SK-N-SH (cell line): ENCODE data around the gene ENOPH1. TPM values are rescaled to one million over a fixed set of nuclear protein-coding genes. Genes with fewer than 3 reads are reported as not detected.

Experiments
- CTCF ChIA-PET: fragments of 300-600, 350-600 bp; formaldehyde crosslinking; extraction: SDS; loops from one replicate; lab custom pipeline; 2021; lab: Yijun Ruan, JAX
- POLR2A ChIA-PET: fragments of 350-600 bp; sonication (Branson Sonifier 250); formaldehyde crosslinking; extraction: SDS; loops from one replicate; lab custom pipeline; 2020; ENCODE audit warnings: antibody characterized with exemption, inconsistent platforms; lab: Yijun Ruan, JAX
- DNase-seq: peaks from one replicate; pipeline ENCODE4 v3.0.0; 2012
- H2AFZ ChIP-seq: fragments of 200-600 bp; sonication (generic); 2 replicates; pipeline ENCODE4 v1.8.1; 2016; ENCODE audit warnings: antibody characterized with exemption, mild to moderate bottlenecking, low read depth
- H3F3A ChIP-seq: fragments of 200-600 bp; sonication (generic); replicated peaks from 2 replicates; pipeline ENCODE3; 2016; ENCODE audit warnings: antibody characterized with exemption, mild to moderate bottlenecking; ENCODE audit not compliant: insufficient read depth
- H3K27ac ChIP-seq, 2 experiments: fragments of 200-500 bp in 1 of 2; fragments of 200-600 bp in 1 of 2; sonication (Bioruptor generic) in 1 of 2; sonication (generic), shearing (Covaris generic) in 1 of 2; 2 replicates each; pipeline versions ENCODE4 v1.5.1 to v1.6.1; 2014 to 2016; ENCODE audit warnings: low read depth in 2 of 2, inconsistent platforms in 1 of 2, low read length in 1 of 2, mild to moderate bottlenecking in 1 of 2, mixed read lengths in 1 of 2
- H3K27me3 ChIP-seq: fragments of 200-600 bp; sonication (generic), shearing (Covaris generic); 2 replicates; pipeline ENCODE4 v1.6.1; 2016; ENCODE audit warnings: mixed run types; ENCODE audit not compliant: insufficient read depth
- H3K36me3 ChIP-seq, 2 experiments: fragments of 200-500 bp in 1 of 2; fragments of 200-600 bp in 1 of 2; sonication (Bioruptor generic) in 1 of 2; sonication (generic) in 1 of 2; replicated peaks in 1 of 2; 2 replicates each; pipeline versions ENCODE3 to v1.5.1; 2014 to 2016; ENCODE audit warnings: low read length in 1 of 2, mild to moderate bottlenecking in 1 of 2; ENCODE audit not compliant: insufficient read depth in 2 of 2, control insufficient read depth in 1 of 2
- H3K4me1 ChIP-seq, 2 experiments: fragments of 200-500 bp in 1 of 2; fragments of 200-600 bp in 1 of 2; sonication (Bioruptor generic) in 1 of 2; sonication (generic), shearing (Covaris generic) in 1 of 2; 2 replicates each; pipeline versions ENCODE4 v1.5.1 to v1.6.1; 2014 to 2016; ENCODE audit warnings: low read depth in 1 of 2, low read length in 1 of 2, mixed run types in 1 of 2; ENCODE audit not compliant: insufficient read depth in 2 of 2, control insufficient read depth in 1 of 2
- H3K4me2 ChIP-seq: fragments of 200-600 bp; sonication (generic), shearing (Covaris generic); 2 replicates; pipeline ENCODE4 v1.6.1; 2017; ENCODE audit warnings: mixed run types
- H3K4me3 ChIP-seq, 2 experiments: fragments of 200-500 bp in 1 of 2; fragments of 200-600 bp in 1 of 2; sonication (Bioruptor generic) in 1 of 2; sonication (generic), shearing (Covaris generic) in 1 of 2; 2 replicates each; pipeline versions ENCODE4 v1.5.1 to v1.8.1; 2014 to 2016; ENCODE audit warnings: low read depth in 2 of 2, inconsistent platforms in 1 of 2, low read length in 1 of 2, mild to moderate bottlenecking in 1 of 2, mixed read lengths in 1 of 2, moderate library complexity in 1 of 2
- H3K79me2 ChIP-seq: fragments of 200-600 bp; sonication (generic); 2 replicates; pipeline ENCODE4 v1.8.1; 2017; ENCODE audit warnings: mild to moderate bottlenecking; ENCODE audit not compliant: insufficient read depth
- H3K9ac ChIP-seq: fragments of 200-600 bp; sonication (generic); 2 replicates; pipeline ENCODE4 v1.6.1; 2017; ENCODE audit warnings: mixed run types
- H3K9me2 ChIP-seq: fragments of 200-600 bp; sonication (generic); 2 replicates; pipeline ENCODE4 v1.6.1; 2017; ENCODE audit warnings: mixed run types
- H3K9me3 ChIP-seq: fragments of 200-600 bp; sonication (generic); 2 replicates; pipeline ENCODE4 v1.6.1; 2017; ENCODE audit warnings: mixed run types, mild to moderate bottlenecking, moderate library complexity
- H4K20me1 ChIP-seq: fragments of 200-600 bp; sonication (generic); 2 replicates; pipeline ENCODE4 v1.6.1; 2017; ENCODE audit warnings: mild to moderate bottlenecking, mixed run types; ENCODE audit not compliant: insufficient read depth
- CHD2 ChIP-seq: fragments of 150-350 bp; IDR thresholded peaks from 2 replicates; pipeline ENCODE4 v1.6.1; 2018; ENCODE audit warnings: low read length; ENCODE audit not compliant: partially characterized antibody
- ELF1 ChIP-seq: IDR thresholded peaks from 2 replicates; pipeline ENCODE4 v1.4.0; 2012
- FOXJ3 ChIP-seq: sonication (generic); formaldehyde crosslinking; IDR thresholded peaks from 2 replicates; pipeline ENCODE4 v1.5.1; 2020; ENCODE audit warnings: mild to moderate bottlenecking, missing genetic modification reagents
- GATA2 ChIP-seq: sonication (generic); formaldehyde crosslinking; IDR thresholded peaks from 2 replicates; pipeline ENCODE4 v1.5.0; 2020; ENCODE audit warnings: mild to moderate bottlenecking, missing genetic modification reagents
- MAX ChIP-seq: IDR thresholded peaks from 2 replicates; pipeline ENCODE4 v1.4.0; 2012; ENCODE audit warnings: low read depth
- MXI1 ChIP-seq: IDR thresholded peaks from 2 replicates; pipeline ENCODE4 v1.6.1; 2012; ENCODE audit warnings: mild to moderate bottlenecking, low read depth, low read length, improper control_type of control experiment
- NFIC ChIP-seq: IDR thresholded peaks from 2 replicates; pipeline ENCODE4 v1.4.0; 2012; ENCODE audit warnings: borderline replicate concordance
- REST ChIP-seq: IDR thresholded peaks from 2 replicates; pipeline ENCODE4 v1.6.1; 2012; ENCODE audit warnings: mild to moderate bottlenecking, low read depth, low read length, moderate library complexity
- RXRA ChIP-seq: IDR thresholded peaks from 2 replicates; pipeline ENCODE4 v1.4.0; 2012; ENCODE audit warnings: low read depth, mild to moderate bottlenecking, borderline replicate concordance
- SIN3A ChIP-seq: IDR thresholded peaks from 2 replicates; pipeline ENCODE4 v1.6.1; 2012; ENCODE audit warnings: low read depth, mild to moderate bottlenecking, low read length, moderate library complexity, borderline replicate concordance
- TAF1 ChIP-seq: IDR thresholded peaks from 2 replicates; pipeline ENCODE4 v1.6.1; 2012; ENCODE audit warnings: low read depth, mild to moderate bottlenecking, low read length, moderate library complexity, borderline replicate concordance
- USF1 ChIP-seq: IDR thresholded peaks from 2 replicates; pipeline ENCODE4 v1.4.0; 2012; ENCODE audit warnings: low read depth, borderline replicate concordance
- ZBTB33 ChIP-seq: IDR thresholded peaks from 2 replicates; pipeline ENCODE4 v1.4.0; 2012; ENCODE audit warnings: low read depth, borderline replicate concordance
- WGBS: methylation state at CpG from one replicate; pipeline ENCODE4 v1.1.6; 2017; ENCODE audit warnings: low lambda C conversion rate; 5-methylcytosine and 5-hydroxymethylcytosine counted together
- polyA plus RNA-seq, 3 experiments: library from polyadenylated mRNA; depleted of rRNA; stranded (reverse); fragments of >200 nt; gene quantifications; 2 replicates each; pipeline ENCODE4 v1.2.3, GENCODE V29; 2012

ENOPH1 gene
- polyA plus RNA-seq, 1 of the 3 experiments (the other 2 are of a cell fraction) = 14.9 TPM

GRCh38 chr4:82381661-82382296, 48.6 kb upstream of the ENOPH1 start:
- CTCF ChIA-PET = interaction anchor here (1.6 kb wide), 1 partner anchor 48 kb away, joined by 8 read pairs; the partner anchor contains the start of gene HNRNPDL
- Histone ChIP-seq H3K9ac (no peak overlapping the region), H3F3A (peaks cover 4% of the 10 kb centered on the region), H3K9me2 (no peaks in the 10 kb centered on the region), H2AFZ (no peak overlapping the region), H3K36me3 (peaks cover 0 to 5% of the 10 kb centered on the region in 2 experiments), H3K4me2 (no peak overlapping the region), H3K4me1 (no peaks in the 10 kb centered on the region; a peak in 1 of 4 replicates), H3K79me2 (peaks cover 32% of the 10 kb centered on the region), H3K9me3 (0 out of 2 replicates have a peak, but pooled peaks cover 9% of the 10 kb centered on the region), H3K27me3 (no peaks in the 10 kb centered on the region), H3K27ac (no peak overlapping the region), H4K20me1 (no peaks in the 10 kb centered on the region), H3K4me3 (no peak overlapping the region)
- no peak for TF ChIP-seq ELF1
- TF ChIP-seq ZBTB33 = no peak
- TF ChIP-seq RXRA = no peak
- TF ChIP-seq TAF1 = no peak
- no peak for TF ChIP-seq FOXJ3
- TF ChIP-seq MAX = no peak
- TF ChIP-seq GATA2 = no peak
- no peak for TF ChIP-seq SIN3A
- TF ChIP-seq NFIC = no peak
- no peak for TF ChIP-seq MXI1
- no peak for TF ChIP-seq CHD2
- TF ChIP-seq USF1 = no peak
- TF ChIP-seq REST = no peak
- 90% methylated on average over 2 of the region's 2 CpGs for WGBS
- DNase-seq = no peak
- POLR2A ChIA-PET = interaction anchor here (1.3 kb wide), 1 partner anchor 47 kb away, joined by 5 read pairs; no protein-coding TSS in a partner anchor
